ENCODE results near the gene GAST.
"Not testable (repeated sequence)": the region's sequence is repeated elsewhere in the genome, so short reads cannot be mapped to it uniquely, and the experiment has no call there.

The GAST gene

GRCh38 chr17:41691031-41691777 is 20.9 kb upstream of the GAST start:
- TF ChIP-seq CTCF (conservative IDR thresholded peaks at IDR 0.05; ENCODE audit: low read depth, low read length), result no peak
- H3K4me3 ChIP-seq (ENCODE audit: low read depth, low read length), result peak overlapping the region; percentile 28
- peak; percentile 20 for DNase-seq (ENCODE audit: low read depth)

- peak; percentile 18 for DNase-seq (ENCODE audit: low read depth)
- no peak overlapping the region for H3K4me3 ChIP-seq (ENCODE audit: low read depth, low read length)
- TF ChIP-seq CTCF (conservative IDR thresholded peaks at IDR 0.05; ENCODE audit: low read depth, low read length), result no peak
These were observed 19.2 kb upstream of the GAST start for GRCh38 chr17:41692722-41693521.

GRCh38 chr17:41695134-41695661 is 16.9 kb upstream of the GAST start:
- DNase-seq (ENCODE audit: low read depth), result peak; percentile 19
- H3K4me3 ChIP-seq (ENCODE audit: low read depth, low read length), result no peak overlapping the region
- TF ChIP-seq CTCF (conservative IDR thresholded peaks at IDR 0.05; ENCODE audit: low read depth, low read length), result no peak

- H3K4me3 ChIP-seq (ENCODE audit: low read depth, low read length), result no peak overlapping the region
- DNase-seq (ENCODE audit: low read depth), result peak; percentile 90
- peak; percentile 82 for TF ChIP-seq CTCF (conservative IDR thresholded peaks at IDR 0.05; ENCODE audit: low read depth, low read length)
These were observed 16.0 kb upstream of the GAST start for GRCh38 chr17:41695954-41696757.

- TF ChIP-seq CTCF (conservative IDR thresholded peaks at IDR 0.05; ENCODE audit: low read depth, low read length), result no peak
- H3K4me3 ChIP-seq (ENCODE audit: low read depth, low read length), result no peak overlapping the region
These were observed 14.8 kb upstream of the GAST start for GRCh38 chr17:41697122-41697962.

GRCh38 chr17:41700843-41701242 is 11.3 kb upstream of the GAST start:
- not testable (repeated sequence) for DNase-seq (ENCODE audit: low read depth); H3K4me3 ChIP-seq (ENCODE audit: low read depth, low read length)

More at GRCh38 chr17:41697122-41697962, 14.8 kb upstream of the GAST start:
- DNase-seq (ENCODE audit: low read depth), result peak; percentile 74
